HG02981 (cell line): ENCODE measurements around the gene DDX31.
"Not testable (repeated sequence)": the region's sequence is repeated elsewhere in the genome, so short reads cannot be mapped to it uniquely, and the experiment has no call there.

Experiments
- ATAC-seq: cut with Tn5 transposase; IDR thresholded peaks from one replicate; pipeline ENCODE4 v1.9.1; 2021; ENCODE audit warnings: mild to moderate bottlenecking, moderate library complexity; ENCODE audit not compliant: unreplicated experiment

DDX31 gene

DNA sequence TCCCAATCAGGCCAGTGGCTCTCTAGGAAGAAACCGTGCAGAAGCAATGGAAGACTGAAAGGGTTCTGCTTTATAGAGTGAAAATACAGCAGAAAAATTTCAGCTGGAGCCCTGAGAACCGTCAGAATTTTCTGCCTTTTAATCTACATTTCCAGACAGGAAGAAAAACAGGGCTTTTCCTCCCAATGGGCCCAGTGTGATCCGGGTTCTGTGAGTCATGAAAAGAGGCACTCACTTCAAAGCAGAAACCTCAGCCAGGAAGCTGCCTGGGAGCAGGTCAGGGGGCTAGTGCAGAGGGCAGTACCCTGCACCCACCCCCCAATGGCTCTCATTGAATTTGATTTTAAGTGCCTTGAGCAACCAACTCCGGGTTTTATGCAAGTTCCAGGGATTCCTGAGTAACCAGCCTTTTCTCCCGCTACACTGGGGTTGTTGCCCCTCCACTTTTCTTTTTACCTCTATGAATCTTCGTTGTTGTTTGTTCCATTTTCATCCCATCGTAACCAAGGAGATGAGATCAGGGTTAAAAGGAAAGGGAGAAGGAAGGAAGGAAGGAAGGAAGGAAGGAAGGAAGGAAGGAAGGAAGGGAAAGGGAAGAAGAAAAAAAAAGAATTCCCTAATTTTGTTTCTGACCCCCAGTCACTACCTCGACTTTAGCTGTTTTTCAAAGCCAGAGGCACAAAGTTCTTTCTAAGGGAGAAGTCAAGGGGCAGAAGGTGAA, 86.0 kb downstream of the DDX31 start:
- no peak for ATAC-seq

DNA sequence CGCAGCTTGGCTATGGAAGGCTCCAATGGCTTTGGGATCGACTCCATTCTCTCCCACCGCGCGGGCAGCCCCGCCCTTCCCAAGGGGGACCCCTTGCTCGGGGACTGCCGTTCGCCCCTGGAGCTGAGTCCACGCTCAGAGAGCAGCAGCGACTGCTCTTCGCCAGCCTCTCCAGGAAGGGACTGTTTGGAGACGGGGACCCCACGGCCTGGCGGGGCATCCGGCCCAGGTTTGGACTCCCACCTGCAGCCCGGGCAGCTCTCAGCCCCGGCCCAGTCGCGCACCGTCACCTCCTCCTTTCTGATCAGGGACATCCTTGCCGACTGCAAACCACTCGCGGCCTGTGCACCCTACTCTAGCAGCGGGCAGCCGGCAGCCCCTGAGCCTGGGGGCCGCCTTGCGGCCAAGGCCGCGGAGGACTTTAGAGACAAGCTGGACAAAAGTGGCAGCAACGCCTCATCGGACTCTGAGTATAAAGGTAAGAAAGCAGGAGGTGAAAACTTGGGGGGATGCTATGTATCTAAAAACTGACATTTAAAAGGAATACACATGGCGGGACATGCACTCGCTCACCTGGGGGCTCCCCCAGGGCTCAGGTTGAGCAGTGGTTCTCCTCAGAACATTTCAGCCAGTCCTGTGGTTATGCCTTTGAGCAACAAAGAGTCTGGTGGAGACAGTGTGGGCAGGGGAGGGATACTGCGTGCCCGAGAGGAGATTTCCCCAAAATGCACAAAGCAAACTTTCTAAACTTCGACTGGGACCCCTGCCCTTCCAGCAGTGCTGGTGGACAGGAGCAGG, 86.8 kb downstream of the DDX31 start:
- no peak for ATAC-seq

DNA sequence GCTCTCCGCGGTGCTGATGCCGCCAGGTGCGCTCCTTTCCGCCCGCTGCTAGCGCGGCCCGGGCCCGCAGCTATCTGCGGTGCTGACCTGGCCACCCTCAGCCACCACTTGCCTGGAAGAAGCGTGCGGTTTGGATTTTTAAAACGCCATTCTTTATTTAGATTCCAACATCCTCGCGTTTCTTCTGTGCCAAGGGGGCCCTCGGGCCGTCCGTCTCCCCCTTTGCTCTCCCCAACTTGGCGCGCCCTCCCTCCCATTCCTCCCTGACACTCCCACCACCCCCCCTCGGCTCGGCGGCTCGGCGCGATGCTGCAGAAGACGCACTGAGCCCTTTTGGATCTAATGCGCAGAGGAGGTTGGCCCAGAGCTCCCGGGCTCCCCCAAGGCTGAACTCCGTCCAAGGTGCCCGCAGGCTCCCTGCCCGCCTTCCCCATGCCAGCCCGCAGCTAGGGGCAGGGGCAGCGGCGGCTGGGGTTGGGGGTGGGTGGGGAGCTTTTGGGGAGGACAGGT, 87.5 kb downstream of the DDX31 start, which contains the start of gene BARHL1:
Gene BARHL1, plus strand, starts transcription at position 331 of the 510 bp plus-strand sequence. CDS start 192 bp downstream, outside the sequence.
- ATAC-seq, result no peak

DNA sequence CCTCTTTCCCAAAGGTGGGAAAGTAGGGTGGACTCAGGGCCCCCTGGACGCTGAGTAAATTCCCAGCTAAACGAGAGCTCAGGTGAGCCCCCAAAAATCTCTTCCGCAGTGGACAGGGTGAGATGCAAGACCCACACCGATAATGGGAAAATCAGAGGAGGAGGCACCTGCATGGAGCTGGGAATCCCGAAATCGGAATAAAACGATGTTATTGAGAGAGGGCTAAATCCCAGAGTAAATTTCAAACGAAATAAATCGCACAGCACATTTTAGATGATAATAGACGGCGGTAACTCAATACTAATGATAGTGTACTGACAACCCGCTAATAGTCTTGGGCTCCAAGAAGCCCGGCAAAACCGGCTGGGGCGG, 90.4 kb downstream of the DDX31 start:
- ATAC-seq, result no peak

DNA sequence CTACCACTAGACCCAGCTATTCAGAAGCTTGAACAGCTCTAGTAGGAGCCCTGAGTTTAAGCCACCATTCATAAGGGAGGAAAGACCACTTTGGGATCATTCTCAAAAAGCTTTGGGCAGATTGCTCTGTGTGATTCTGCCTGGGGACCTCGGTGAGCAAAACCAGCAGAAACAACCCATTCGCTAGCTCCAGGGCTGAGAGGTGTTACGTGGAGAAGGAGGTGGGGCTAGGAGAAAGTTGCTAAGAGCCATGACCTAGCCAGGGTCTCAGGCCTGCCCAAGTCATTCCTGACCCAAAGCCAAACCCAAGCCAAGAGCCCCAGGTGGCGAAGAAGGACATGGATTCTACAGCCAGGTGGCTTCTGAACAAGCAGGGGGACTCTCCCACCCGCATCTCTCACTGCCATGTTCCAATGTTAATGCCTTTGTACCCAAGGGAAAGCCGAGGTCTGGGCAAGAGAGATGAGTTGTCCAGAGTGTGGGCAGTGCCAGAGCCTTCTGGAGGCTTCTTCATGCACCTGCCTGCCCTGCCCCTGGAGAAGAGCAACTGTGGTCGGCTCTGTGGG, 91.3 kb downstream of the DDX31 start:
- no peak for ATAC-seq

DNA sequence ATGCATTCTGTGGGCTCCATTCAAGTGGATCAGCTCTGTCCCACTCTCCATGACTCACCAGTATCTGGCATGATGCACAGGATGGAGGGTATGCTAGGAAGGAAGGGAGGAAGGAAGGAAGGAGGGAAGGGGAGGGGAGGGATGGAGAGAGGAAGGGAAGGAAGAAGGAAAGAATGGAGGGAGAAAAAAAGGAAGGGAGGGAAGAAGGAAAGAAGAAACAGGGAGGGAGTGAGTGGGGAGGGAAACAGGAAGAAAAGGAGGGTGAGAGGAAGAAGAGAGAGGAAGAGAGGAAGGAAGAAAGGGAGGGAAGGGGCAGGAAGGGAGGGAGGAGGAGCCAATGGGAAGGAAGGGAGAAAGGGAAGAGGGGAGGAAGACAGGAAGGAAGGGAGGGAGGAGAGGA, 92.7 kb downstream of the DDX31 start:
- ATAC-seq, result no peak

DNA sequence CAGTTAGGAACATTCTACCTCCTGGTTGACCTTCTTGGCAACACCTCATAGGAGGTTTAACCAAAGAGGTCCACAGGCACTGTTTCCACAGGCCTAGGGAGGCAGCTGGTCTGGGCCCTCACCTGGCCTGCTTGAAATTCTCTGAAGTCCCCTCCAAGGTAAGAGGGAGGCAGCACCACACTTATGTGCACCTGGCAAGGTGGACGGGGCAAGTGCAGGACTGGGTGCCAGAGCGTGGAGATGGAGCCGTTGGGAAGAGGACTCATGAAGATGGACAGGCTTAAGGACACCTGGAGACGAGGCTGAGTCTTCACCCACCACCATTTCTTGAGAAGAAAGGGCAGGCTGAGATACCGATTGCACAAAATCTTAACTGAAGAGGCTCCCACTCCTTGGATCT, 94.0 kb downstream of the DDX31 start:
- ATAC-seq, result no peak

DNA sequence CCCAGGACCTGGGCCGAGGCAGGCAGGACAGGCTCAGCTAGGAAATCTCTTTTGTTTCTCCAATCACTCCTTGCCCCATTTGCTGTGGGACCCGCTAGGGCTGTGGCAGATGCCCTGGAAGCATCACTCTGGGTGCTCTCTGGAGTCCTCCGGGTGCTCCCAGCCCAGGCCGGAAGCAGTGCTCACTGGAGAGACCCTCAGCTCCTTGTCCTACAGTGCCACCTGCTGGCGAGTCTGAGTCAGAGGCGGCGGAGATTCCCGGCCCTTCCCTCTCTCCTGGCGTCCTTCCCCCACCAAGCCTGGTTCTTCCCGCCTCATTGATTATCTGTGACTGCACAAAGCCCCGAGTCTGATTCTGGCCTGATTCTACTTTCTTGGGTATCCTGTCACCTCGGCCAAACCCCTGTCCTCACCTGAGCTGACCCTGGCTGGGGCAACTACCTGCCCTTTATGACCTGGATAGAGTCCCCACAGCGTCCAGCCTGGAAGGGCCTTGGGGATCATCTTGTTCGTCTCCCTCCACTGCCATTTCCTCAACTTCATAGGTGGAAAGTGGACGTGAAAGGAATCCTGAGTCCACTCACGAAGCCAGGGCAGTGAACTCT, 94.7 kb downstream of the DDX31 start:
- no peak for ATAC-seq

DNA sequence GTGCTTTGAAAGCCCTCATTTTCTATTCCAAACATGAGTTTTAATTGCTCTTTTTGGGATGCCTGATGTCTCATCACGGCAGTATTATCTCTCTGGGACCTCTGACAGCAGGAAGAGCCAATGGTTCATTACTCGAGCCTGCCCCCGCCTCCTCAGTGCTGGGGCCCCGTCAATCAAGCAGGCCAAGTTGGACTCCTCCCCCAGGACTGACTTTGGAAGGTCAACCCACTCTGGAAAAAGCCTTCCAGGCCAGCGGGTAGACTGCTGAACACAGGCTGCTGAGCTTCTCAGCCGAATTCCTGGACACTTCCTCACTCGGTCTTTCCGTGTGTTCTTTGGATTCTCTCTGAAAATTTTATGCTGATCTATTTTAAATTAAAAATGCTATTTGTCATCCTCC, 96.9 kb downstream of the DDX31 start:
- ATAC-seq, result no peak

DNA sequence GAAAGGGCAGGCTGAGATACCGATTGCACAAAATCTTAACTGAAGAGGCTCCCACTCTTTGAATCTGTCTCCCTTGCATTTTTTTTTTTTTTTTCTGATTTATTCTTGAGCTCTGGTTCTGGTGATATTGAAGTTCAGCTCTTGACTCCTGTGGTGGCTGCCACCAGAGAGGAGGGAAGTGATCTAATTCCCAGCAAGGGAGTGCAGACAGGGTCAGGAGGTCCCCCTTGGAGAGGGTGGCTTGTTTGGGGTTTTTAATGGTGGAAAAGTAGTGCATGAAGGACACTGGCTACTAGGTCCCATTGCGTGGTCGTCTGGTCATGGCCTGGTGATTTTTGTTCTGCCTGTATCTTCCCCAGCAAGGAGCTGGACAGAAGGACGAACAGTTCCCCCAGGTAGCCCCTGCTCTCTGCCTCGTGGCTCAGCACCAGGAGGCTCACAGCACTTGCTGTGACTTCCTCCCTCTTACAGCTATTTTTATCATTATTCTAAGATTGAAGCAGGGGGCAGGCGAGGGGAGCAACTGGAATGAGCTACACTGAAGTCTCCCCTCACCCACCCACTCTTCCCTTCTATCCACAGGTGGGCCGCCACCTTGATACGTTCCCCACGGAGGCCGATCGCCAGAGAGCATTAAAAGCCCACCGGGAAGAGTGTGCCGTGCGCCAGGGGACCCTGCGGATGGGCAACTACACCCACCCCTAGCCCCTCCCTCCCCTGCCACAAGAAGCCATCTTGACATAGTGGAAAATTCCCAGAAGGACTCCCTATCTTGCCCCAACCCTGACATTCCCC, 97.8 kb downstream of the DDX31 start:
- ATAC-seq, result no peak

DNA sequence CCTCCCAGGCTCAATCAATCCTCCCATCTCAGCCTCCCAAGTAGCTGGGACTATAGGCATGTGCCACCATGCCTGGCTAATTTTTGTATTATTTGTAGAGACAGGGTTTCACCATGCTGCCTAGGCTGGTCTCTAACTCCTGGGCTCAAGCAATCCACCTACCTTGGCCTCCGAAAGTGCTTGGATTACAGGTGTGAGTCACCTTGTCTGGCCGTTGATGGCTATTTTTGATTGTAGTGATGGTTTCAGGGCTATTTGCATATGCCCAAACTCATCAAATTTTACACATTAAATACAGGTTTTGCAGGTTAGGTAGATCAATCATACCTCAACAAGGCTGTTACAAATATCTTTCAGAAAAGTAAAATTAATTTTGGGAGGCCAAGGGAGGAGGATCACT, 101.0 kb downstream of the DDX31 start:
- not testable (repeated sequence) for ATAC-seq

DNA sequence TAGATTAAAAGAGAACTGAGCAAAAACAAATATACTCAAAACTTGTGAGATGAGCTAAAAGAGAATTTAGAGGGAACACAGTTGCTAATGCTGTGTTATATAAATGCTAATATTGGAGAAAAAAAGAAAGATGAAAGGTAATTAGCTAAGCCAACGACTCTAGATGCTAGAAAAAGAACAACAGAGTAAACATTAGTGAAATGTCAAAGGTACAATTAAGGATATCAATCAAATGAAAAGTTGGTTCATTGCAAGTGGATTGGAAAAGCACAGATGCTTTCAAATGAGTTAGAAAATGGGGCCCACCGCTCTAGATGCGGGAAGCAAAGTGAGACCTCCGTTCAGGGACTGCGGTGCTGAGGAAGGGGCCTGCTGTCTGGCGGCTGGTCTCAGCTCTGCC, 105.3 kb downstream of the DDX31 start:
- ATAC-seq, result no peak

DNA sequence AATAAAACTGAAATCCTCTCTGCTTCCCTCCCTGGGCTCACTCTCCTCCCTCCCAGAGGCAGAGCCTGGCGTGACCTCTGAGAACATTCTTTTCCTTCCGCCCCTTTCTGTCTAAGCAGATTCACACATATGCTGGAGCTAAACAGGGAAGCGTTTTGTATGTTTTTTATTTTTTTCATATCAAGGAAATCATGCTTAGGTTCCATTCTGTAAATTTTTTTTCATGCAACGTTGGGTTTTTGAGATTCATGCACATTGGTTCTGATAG, 107.5 kb downstream of the DDX31 start:
- no peak for ATAC-seq

DNA sequence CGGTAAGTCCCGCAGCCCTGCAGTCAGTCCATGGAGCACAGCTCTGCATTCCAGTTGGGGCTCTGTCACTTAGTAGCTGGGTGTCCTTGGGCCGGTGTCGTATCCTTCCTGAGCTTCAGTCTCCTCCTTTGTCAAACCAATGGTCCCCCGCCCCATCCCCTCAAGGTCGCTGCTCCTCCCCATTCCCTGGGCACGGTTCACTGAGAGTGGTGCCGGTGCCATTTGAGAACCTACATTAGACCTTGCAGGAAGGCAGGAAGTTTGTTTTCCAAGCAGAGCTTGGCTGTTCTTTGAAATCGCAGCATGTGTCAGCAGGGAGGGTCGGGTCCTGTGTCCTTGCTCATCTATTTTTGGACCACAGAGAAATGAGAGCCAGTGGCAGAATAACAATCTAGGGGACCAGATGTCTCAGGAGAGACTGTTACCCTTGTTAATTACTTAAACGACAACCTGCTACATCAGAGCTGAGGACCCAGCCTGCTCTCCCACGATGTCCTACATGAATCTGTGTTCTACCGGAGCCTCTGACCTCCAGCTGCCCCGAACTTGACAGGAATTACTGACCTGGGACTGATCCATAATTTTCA, 109.1 kb downstream of the DDX31 start:
- no peak for ATAC-seq

DNA sequence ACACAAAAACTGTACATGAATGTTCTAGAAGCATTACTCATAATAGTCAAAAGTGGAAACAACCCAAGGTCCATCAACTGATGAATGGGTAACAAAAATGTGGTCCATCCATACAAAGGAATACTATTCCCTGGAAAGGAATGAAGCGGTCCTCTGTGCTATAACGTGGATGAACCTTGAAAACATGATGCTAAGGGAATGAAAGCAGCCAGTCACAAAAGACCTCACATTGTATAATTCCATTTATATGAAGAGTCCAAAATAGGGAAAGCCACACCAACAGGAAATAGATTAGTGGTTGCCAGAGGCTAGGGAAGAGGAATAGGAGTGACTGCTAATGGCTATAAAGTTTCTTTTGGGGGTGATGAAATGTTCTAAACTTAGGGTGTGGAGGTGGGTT, 110.1 kb downstream of the DDX31 start:
- ATAC-seq, result no peak

DNA sequence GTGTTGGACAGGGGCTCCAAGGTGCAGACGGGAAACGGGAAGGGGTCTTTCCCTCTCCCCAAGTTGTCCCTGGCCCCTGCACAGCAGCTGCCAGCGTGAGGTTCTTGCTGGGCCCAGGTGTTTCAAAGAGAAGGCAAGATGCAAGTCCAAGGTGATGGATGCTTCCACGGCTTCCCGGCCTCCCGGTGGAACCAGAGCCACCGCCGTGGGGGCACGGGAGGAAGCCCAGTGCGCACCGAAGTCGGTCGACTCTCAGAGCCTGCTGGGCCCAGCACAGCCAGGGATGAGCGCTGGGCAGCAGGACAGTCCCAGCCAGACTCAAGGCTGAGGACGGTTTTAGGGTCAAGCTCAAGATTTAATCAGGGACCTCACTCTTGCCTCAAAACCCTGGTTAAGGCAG, 112.6 kb downstream of the DDX31 start:
- ATAC-seq, result no peak

DNA sequence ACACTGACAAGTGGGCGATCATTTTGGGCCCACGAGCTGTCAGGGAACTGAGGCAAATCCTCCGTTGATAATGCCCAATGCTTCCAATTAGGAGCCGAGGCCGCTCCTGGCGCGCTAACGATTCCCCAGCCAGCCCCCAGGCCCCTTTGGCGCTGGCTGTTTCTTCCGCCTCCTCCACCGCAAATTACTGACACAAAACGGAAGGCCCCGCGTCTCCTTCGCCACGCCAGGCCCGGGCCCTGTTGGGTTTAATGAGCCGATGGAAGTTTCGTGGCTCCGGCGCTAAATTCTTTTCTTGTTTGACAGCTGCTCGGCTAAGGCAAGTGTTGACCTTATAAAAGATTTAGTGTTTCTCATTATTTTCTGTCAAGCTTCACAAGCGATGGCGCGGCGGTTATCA, 113.1 kb downstream of the DDX31 start:
- ATAC-seq, result no peak

DNA sequence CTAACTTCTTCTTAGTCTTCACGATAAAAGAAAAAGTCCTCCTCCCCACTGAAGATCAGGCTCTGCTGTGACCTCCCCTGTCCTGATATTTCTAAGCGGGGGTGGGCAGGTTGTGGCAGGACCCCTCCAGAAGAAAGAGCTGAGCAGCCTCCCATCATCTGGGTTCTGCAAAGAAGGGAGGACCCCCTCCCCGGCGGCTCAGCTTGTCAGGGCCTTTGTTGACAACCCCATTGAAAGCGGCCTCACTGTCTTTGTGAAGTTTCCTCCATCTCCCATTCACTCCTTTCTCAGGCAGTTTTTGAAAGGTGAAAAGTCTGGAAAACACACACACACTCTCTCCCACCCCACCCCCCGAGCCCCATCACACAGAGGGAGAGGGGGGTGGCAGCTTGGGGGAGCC, 113.5 kb downstream of the DDX31 start:
- no peak for ATAC-seq

DNA sequence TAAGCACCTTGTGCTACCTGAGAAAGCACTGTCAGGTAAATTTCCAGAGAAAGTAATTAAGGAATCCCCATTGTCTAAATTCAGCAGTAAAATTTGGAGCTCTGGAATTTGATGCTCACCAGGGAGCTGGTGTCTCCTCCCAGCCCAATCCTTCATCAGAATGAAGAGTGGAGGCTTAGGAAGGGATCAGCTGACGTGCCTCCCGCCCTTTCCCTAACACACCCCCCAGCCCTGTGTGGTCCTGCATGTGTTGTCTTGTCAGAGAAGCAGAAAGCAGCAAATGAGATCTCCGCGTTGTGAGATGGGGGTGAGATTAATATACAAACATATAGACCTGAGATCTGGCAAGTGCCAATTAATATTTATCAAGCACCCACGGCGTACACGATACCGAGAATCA, 114.3 kb downstream of the DDX31 start:
- ATAC-seq, result no peak

DNA sequence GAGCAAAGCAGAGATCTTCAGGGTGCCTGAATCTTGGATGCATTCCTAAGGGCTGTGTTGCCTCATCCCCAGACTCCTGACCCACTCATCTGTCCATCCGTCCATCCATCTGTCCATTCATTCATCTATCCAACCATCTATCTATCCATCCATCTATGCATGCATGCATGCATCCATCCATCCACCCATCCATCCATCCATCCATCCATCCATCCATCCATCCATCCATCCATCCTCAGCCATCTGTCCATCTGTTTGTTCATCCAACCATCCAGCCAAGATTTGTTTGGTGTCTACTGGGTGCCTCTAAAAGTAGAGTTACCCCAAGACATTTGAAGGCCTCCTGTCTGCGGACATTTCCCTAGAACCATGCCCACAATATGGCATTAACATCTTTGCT, 115.0 kb downstream of the DDX31 start:
- ATAC-seq, result no peak

DNA sequence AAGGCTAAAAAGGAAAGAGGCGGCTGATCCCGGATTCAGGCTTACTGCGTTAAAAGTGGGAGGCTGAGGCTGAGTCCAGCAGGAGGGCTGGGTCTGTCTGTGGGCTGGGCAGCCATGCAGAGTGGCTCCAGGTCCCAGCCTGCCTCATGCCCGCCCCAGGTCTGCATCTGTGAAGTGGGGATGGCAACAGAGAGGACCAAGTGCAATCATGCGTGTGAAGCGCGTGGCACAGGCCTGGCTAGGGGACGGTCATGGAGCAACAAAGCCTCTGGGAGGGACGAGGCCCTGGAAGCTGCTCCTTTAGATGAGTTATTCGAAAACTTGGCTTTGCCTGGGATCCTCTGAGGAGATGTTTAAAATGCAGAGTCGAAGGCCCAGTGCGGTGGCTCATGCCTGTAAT, 117.7 kb downstream of the DDX31 start:
- no peak for ATAC-seq
